Activated CD4-positive, alpha-beta T cell treated with anti-CD3 and anti-CD28 coated beads for 36 hours (primary cell): Measurements from ENCODE around the gene STK40. TPM values are rescaled to one million over a fixed set of nuclear protein-coding genes. Genes with fewer than 3 reads are reported as not detected.

Experiments
- ATAC-seq: fragments of 200-7000 bp; cut with Tn5 transposase; one replicate; pipeline ENCODE4 v1.10.0; 2021; ENCODE audit warnings: mild to moderate bottlenecking, moderate library complexity
- CTCF ChIA-PET: fragments of 350-600 bp; sonication (Branson Sonifier 250); formaldehyde crosslinking; loops from one replicate; lab custom pipeline; 2021; ENCODE audit warnings: antibody characterized with exemption; lab: Charles Lee
- POLR2A ChIA-PET: fragments of 350-600 bp; sonication (Branson Sonifier 250); formaldehyde crosslinking; loops from one replicate; lab custom pipeline; 2021; ENCODE audit warnings: antibody characterized with exemption, inconsistent platforms; lab: Charles Lee
- DNase-seq: peaks from one replicate; pipeline ENCODE4 v3.0.0-alpha.2; 2020
- H3K27ac Mint-ChIP-seq: one replicate; pipeline ENCODE4 v1.8.0; 2021; ENCODE audit warnings: mixed read lengths
- H3K27me3 Mint-ChIP-seq: one replicate; pipeline ENCODE4 v1.8.0; 2021; ENCODE audit warnings: mixed read lengths
- H3K36me3 Mint-ChIP-seq: one replicate; pipeline ENCODE4 v1.8.0; 2021; ENCODE audit warnings: low read depth, mixed read lengths
- H3K4me1 Mint-ChIP-seq: one replicate; pipeline ENCODE4 v1.8.0; 2021; ENCODE audit warnings: mixed read lengths
- H3K4me3 Mint-ChIP-seq: one replicate; pipeline ENCODE4 v1.8.0; 2021; ENCODE audit warnings: mild to moderate bottlenecking, moderate library complexity, mixed read lengths
- H3K9me3 Mint-ChIP-seq: one replicate; pipeline ENCODE4 v1.8.0; 2021; ENCODE audit warnings: low read depth, mixed read lengths
- intact Hi-C, 2 experiments: fragments of 100-400 bp; cut with DNase I in 1 of 2; cut with micrococcal nuclease in 1 of 2; formaldehyde crosslinking; loops; one replicate each; pipeline versions ENCODE4 v1.14.2 to v1.15.1; 2022 to 2024; cut with DNase I, micrococcal nuclease
- total RNA-seq, 2 experiments: library from RNA; stranded (reverse); gene quantifications; one replicate each; pipeline ENCODE4 v1.2.3, GENCODE V29; 2021

STK40 gene
- total RNA-seq, 2 experiments from 2014 or later: 38.8 to 51.3 TPM

DNA sequence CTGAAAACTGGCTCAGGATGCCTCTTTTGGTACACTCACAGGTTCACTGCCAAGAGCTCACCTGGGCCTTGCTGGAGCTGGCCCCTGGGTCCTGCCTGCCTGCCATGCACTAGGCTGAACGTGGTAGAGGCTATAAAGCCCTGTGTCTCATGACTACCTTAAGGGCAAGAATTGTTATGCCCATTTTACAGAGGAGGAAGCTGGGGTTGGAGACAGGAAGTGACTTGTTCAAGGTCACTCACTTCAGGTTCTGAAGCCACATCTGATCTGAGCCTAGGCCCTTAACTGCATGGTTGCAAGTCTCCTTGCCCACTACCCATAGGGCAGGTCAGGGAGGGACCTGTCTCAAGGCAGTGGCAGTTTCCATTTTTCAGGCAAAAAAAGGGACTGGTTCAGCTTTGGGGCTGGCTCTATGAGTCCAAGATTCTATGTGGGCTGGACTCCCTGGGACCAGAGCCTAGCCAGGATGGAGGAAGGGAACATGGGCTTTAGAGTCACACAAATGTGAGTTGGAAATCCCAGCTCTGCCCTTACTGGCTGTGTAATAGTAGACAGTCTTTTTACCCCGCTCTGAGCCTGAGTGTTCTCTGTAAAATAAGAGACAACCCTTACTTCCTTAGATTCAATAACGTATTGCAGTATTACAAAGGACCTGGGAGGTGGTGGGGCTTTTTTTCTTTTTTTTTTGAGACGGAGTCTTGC, 7.8 kb downstream of the STK40 start:
- no peak overlapping the region for H3K4me3 Mint-ChIP-seq
- no peaks in the 10 kb centered on the region for H3K9me3 Mint-ChIP-seq
- ATAC-seq: no peak
- peaks cover 18% of the 10 kb centered on the region for H3K36me3 Mint-ChIP-seq
- peaks cover 77% of the 10 kb centered on the region for H3K4me1 Mint-ChIP-seq
- intact Hi-C loops: no loop called here
- DNase-seq: no peak
- peak overlapping the region; percentile 72 for H3K27ac Mint-ChIP-seq
- ChIA-PET CTCF (interaction anchor here (0.6 to 1.4 kb wide), 5 partner anchors 9 to 281 kb away, joined by 3 to 7 read pairs (median 4); no protein-coding TSS in a partner anchor), POLR2A (no interaction called here)
- H3K27me3 Mint-ChIP-seq: no peaks in the 10 kb centered on the region

DNA sequence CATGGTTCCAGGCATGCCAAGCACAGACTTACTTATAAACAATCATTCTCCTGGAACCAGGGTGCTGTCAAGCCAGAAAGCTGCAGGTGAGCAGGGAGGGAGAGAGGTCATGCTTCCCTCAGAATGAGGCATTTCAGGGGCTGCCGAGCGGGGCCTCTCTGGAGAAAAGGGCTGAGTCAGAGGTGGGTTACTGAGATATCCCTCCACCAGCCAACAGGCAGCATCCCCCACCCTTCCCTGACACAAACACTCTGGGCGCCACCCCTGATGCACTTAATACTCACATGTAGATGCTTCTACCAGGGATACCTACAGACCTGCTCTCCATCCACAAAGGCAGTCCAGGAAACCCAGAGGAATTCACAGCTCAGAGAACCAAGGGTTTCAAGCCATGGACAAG, 13.1 kb downstream of the STK40 start:
- Mint-ChIP-seq H3K4me3 (no peak overlapping the region), H3K4me1 (peaks cover 66% of the 10 kb centered on the region), H3K27ac (peak overlapping the region; percentile 56), H3K27me3 (no peaks in the 10 kb centered on the region), H3K9me3 (no peaks in the 10 kb centered on the region), H3K36me3 (peaks cover 11% of the 10 kb centered on the region)
- intact Hi-C loops: no loop called here
- POLR2A ChIA-PET: no interaction called here
- no peak for DNase-seq
- no peak for ATAC-seq
- CTCF ChIA-PET: interaction anchor here (0.6 to 1.1 kb wide), 2 partner anchors 9 to 30 kb away, joined by 3 to 4 read pairs; no protein-coding TSS in a partner anchor

DNA sequence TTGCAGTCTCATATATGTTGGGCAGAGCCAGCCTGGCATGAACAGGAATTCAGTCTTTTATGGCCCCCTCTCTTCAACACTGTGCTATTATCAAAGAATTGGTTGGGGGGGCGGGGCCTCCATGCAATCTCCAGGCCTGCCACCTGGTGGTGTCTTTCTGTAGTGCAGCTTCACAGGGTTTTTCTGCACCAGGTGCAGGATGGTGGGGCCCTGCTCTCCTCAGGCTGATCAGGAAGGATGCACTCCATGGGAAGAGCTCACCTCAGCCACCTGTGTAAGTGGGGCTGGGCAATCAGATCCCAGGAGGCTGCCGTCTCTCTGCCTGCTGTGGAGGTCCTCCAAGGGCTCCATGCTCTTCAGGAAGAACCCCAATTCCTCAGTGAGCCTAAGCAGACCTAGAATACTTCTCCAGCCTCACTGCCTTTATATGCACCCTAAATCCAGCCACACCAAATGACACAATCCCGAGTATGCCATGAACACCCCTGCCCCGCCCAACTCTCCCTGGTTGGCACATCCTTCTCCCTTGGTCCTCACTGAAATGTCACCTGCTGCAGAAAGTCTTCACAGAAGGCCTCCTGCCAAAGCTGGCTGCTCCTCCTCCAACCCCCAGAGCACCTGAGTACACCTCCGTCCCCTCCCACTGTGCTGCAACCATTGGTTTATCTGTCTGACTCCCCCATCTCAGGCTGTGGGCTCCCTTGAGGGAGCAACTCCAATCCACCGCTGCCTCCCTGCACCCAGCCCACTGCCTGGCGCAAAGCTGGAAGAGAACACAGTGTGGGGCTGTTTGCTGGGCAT, 16.5 kb downstream of the STK40 start:
- H3K4me1 Mint-ChIP-seq: peaks cover 69% of the 10 kb centered on the region
- DNase-seq (peak; percentile 92), ATAC-seq (peak; percentile 35)
- intact Hi-C loops: loop anchor here (1.0 to 5.0 kb wide), 8 partner anchors 18 to 270 kb away; partner anchors contain the start of genes SH3D21 (in 1 of the 2) and TRAPPC3 (in 1 of the 2)
- no peaks in the 10 kb centered on the region for H3K9me3 Mint-ChIP-seq
- CTCF ChIA-PET: interaction anchor here (0.6 to 4.1 kb wide), 15 partner anchors 9 to 208 kb away, joined by 3 to 31 read pairs (median 4); partner anchors contain the start of genes EVA1B and STK40
- H3K27ac Mint-ChIP-seq: peak overlapping the region; percentile 76
- POLR2A ChIA-PET: interaction anchor here (0.5 to 1.6 kb wide), 4 partner anchors 17 to 98 kb away, joined by 3 to 6 read pairs (median 4); no protein-coding TSS in a partner anchor
- no peak overlapping the region for H3K4me3 Mint-ChIP-seq
- peaks cover 10% of the 10 kb centered on the region for H3K36me3 Mint-ChIP-seq
- H3K27me3 Mint-ChIP-seq: no peaks in the 10 kb centered on the region

DNA sequence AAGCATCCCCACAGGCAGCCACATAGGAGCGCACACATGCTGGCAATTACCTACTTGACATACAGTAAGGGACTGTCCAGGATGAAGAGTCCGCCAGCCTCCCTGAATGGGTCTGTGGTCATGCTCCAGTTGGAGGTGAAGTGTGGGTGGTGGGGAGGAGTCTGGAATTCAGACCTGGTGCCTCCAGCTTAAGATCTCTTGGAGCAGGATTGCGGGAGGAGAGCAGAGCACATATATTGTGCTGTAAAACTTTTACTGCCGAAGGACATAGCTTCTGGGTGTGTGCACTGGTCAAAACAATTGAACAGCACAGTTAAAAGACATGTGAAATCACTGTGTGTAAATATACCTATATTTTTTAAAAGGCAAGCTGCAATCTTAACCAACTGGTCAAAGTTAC, 17.9 kb downstream of the STK40 start:
- DNase-seq: no peak
- intact Hi-C loops: loop anchor here (2.0 to 5.0 kb wide), 4 partner anchors 17 to 60 kb away; partner anchors contain the start of gene SH3D21 (in 1 of the 2)
- H3K4me1 Mint-ChIP-seq: peaks cover 55% of the 10 kb centered on the region
- H3K27me3 Mint-ChIP-seq: no peaks in the 10 kb centered on the region
- peaks cover 15% of the 10 kb centered on the region for H3K36me3 Mint-ChIP-seq
- H3K27ac Mint-ChIP-seq: peak overlapping the region; percentile 87
- ChIA-PET POLR2A (interaction anchor here (0.6 to 1.6 kb wide), 2 partner anchors 19 to 277 kb away, joined by 4 to 5 read pairs; no protein-coding TSS in a partner anchor), CTCF (interaction anchor here (0.7 to 4.1 kb wide), 12 partner anchors 9 to 271 kb away, joined by 3 to 31 read pairs (median 5); partner anchors contain the start of genes STK40 and TRAPPC3)
- no peak for ATAC-seq
- no peaks in the 10 kb centered on the region for H3K9me3 Mint-ChIP-seq
- H3K4me3 Mint-ChIP-seq: no peak overlapping the region

DNA sequence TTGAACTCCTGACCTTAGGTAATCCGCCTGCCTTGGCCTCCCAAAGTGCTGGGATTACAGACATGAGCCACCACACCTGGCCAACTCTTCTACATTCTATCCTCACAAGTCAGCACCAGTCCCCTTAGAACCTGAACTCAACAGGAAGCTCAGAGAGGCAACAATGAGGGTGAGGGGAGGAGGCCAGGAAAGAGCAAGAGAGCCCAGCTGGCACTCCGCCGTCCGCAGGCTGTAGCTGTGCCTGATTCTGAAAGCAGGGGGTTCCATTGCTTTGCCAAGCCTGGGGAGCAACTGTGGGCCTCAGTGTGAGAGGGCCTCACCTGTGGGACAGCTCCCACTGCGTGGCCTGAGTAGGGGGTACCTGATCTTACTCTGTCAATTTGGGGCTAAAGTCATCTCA, 18.7 kb downstream of the STK40 start:
- CTCF ChIA-PET: interaction anchor here (0.5 to 4.1 kb wide), 10 partner anchors 11 to 485 kb away, joined by 3 to 31 read pairs (median 5); partner anchors contain the start of gene STK40
- POLR2A ChIA-PET: interaction anchor here (0.6 to 1.2 kb wide), 4 partner anchors 20 to 105 kb away, joined by 3 to 9 read pairs (median 4); no protein-coding TSS in a partner anchor
- no peak for DNase-seq
- H3K36me3 Mint-ChIP-seq: peaks cover 17% of the 10 kb centered on the region
- no peak for ATAC-seq
- H3K9me3 Mint-ChIP-seq: no peaks in the 10 kb centered on the region
- H3K4me3 Mint-ChIP-seq: no peak overlapping the region
- H3K27ac Mint-ChIP-seq: peak overlapping the region; percentile 87
- intact Hi-C loops: loop anchor here in 1 of 2 experiments (5.0 kb wide), 1 partner anchor 60 kb away; the partner anchor contains the start of gene SH3D21
- H3K27me3 Mint-ChIP-seq: no peaks in the 10 kb centered on the region
- peaks cover 50% of the 10 kb centered on the region for H3K4me1 Mint-ChIP-seq

DNA sequence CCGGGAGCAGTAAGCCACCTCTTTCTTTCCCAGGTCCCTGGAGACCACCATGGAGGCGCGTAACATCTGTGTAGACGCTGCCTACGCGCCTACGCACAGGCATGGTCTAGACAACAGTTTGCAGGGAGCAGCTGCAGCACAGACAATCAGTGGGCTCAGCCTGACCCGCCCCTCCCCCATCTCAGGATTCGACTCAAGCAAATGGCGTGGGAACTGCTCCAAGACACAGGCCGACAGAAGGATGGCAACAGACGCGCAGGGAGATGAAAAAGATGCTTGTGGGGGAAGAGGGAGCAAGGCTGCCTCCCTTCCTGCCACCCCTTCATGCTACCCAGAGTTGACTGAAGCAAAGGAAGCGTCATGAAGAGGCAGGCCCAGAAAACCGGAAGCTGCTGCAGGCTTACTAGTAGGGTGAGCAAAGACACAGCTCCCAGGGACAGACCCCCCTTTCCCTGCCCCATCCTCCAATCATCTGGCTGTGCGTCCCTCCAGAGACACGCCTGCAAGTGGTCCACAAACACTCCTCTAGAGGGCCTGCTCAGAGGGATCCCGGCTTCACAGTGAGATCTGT, 19.5 kb downstream of the STK40 start:
- ATAC-seq: peak; percentile 86
- DNase-seq: peak; percentile 73
- Mint-ChIP-seq H3K27ac (peak overlapping the region; percentile 87), H3K27me3 (no peaks in the 10 kb centered on the region), H3K9me3 (no peaks in the 10 kb centered on the region), H3K4me3 (no peak overlapping the region), H3K36me3 (peaks cover 24% of the 10 kb centered on the region), H3K4me1 (peaks cover 50% of the 10 kb centered on the region)
- intact Hi-C loops: loop anchor here in 1 of 2 experiments (5.0 kb wide), 1 partner anchor 59 kb away; the partner anchor contains the start of gene SH3D21
- POLR2A ChIA-PET: interaction anchor here (0.6 to 1.2 kb wide), 6 partner anchors 21 to 1135 kb away, joined by 3 to 9 read pairs (median 4); partner anchors contain the start of gene TRAPPC3
- CTCF ChIA-PET: interaction anchor here (0.6 to 4.1 kb wide), 9 partner anchors 12 to 484 kb away, joined by 3 to 31 read pairs (median 3); no protein-coding TSS in a partner anchor

DNA sequence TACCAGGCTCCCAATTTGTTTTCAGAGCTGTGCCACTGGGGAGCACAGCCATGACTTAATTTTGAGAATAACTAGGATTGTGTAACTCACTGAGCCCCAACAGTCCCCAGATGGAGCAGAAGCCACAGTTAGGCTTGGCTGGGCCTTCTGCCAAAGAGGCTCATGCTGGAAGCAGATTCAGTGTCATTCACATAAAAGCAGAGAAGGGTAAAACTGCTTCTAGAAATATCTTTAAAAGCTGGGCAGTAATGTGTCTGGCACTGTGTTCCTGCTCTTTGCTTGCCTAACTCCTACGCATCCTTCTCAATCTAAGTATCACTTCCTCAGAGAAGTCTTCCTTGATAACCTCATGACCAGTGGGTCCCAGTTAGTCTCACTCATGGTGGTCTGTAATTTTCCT, 20.3 kb downstream of the STK40 start:
- H3K27me3 Mint-ChIP-seq: no peaks in the 10 kb centered on the region
- peak overlapping the region; percentile 87 for H3K27ac Mint-ChIP-seq
- DNase-seq (no peak), ATAC-seq (no peak)
- POLR2A ChIA-PET: no interaction called here
- CTCF ChIA-PET: interaction anchor here (0.7 to 0.9 kb wide), 2 partner anchors 22 to 54 kb away, joined by 3 read pairs; no protein-coding TSS in a partner anchor
- no peaks in the 10 kb centered on the region for H3K9me3 Mint-ChIP-seq
- peaks cover 27% of the 10 kb centered on the region for H3K36me3 Mint-ChIP-seq
- peaks cover 52% of the 10 kb centered on the region for H3K4me1 Mint-ChIP-seq
- intact Hi-C loops: loop anchor here in 1 of 2 experiments (5.0 kb wide), 1 partner anchor 58 kb away; the partner anchor contains the start of gene SH3D21
- H3K4me3 Mint-ChIP-seq: no peak overlapping the region

DNA sequence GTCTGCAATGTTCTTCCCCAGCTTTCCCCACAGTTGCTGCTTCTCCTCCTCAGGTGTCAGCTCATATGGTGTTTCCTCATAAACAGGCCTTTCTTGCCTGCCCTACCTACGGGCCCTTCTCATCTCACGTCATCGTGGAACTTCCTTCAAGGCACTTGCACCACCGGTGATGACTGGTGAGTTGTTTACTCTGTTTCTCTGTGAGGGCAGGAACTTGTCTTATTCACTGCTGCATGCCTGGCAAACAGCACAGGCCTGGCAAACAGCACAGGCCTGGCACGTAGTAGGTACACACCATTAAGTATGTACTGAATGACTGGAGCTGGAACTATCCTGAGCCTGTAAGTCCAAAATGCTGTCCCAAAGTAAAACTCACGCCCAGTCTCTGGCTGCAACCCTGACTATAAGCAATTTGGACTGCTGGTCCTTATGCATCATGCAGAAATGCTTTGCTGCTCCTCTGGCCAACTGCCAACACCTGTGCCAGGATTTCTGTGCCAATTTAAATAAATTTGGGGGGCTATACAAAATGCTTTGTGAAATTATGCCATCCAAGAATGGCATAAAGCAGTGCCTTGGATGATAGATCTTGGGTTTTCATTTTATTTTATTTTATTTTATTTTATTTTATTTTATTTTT, 25.7 kb downstream of the STK40 start:
- DNase-seq: peak; percentile 64
- no peak overlapping the region for H3K4me3 Mint-ChIP-seq

DNA sequence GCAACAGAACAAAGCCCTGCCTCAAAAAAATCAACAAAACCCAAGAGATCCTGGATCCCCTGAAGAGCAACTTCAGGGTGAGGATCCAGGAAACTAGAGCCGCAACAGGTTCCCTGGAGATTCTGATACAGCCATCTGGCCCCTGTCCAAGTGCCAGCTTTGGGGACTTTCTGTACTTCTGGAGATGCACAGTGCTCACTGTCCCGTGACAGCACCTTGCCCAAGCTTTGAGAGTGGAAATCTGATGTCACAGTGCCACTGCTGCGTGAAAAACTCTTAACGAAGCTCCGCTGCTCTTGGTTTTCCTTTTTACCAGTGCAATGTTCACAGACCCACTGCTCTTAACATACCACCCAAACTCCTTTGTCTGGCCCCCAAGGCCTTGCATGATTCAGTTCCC, 26.3 kb downstream of the STK40 start:
- intact Hi-C loops: no loop called here
- ATAC-seq (peak; percentile 8), DNase-seq (no peak)
- CTCF ChIA-PET: interaction anchor here (2.1 kb wide), 1 partner anchor 9 kb away, joined by 10 read pairs; no protein-coding TSS in a partner anchor
- H3K27ac Mint-ChIP-seq: peak overlapping the region; percentile 85
- peaks cover 14% of the 10 kb centered on the region for H3K4me1 Mint-ChIP-seq
- H3K27me3 Mint-ChIP-seq: no peaks in the 10 kb centered on the region
- H3K4me3 Mint-ChIP-seq: no peak overlapping the region
- H3K36me3 Mint-ChIP-seq: peaks cover 39% of the 10 kb centered on the region
- H3K9me3 Mint-ChIP-seq: no peaks in the 10 kb centered on the region
- POLR2A ChIA-PET: interaction anchor here (0.7 to 1.1 kb wide), 2 partner anchors 9 to 91 kb away, joined by 3 read pairs; no protein-coding TSS in a partner anchor

More for the DNA sequence above, 25.7 kb downstream of the STK40 start:
- Mint-ChIP-seq H3K9me3 (no peaks in the 10 kb centered on the region), H3K27me3 (no peaks in the 10 kb centered on the region), H3K36me3 (peaks cover 34% of the 10 kb centered on the region), H3K4me1 (peaks cover 15% of the 10 kb centered on the region), H3K27ac (peak overlapping the region; percentile 85)
- ChIA-PET POLR2A (interaction anchor here (0.7 kb wide), 1 partner anchor 91 kb away, joined by 3 read pairs; no protein-coding TSS in a partner anchor), CTCF (interaction anchor here (1.1 to 2.1 kb wide), 3 partner anchors 8 to 71 kb away, joined by 3 to 10 read pairs (median 4); no protein-coding TSS in a partner anchor)
- intact Hi-C loops: no loop called here
- ATAC-seq: peak; percentile 97
